ENCODE measurements around the gene TTN.

GRCh38 chr2:178756343-178756742 is 50.9 kb downstream of the TTN start:
- TF ChIP-seq CSDC2 (CRISPR knock-in tag; IDR thresholded peaks at IDR 0.05) = no peak
- no peak for TF ChIP-seq ISL1 (CRISPR knock-in tag; IDR thresholded peaks at IDR 0.05)
- TF ChIP-seq ZFP3 (CRISPR knock-in tag; IDR thresholded peaks at IDR 0.05) = no peak

Measured in SK-N-SH treated with all-trans-retinoic acid at 6 μM for 48 hours (cell line).